GM21723 (cell line): ENCODE measurements around the gene C1orf87.

ENCODE experiments used
- ATAC-seq: cut with Tn5 transposase; IDR thresholded peaks from one replicate; pipeline ENCODE4 v1.9.1; 2021; ENCODE audit warnings: mild to moderate bottlenecking, moderate library complexity; ENCODE audit not compliant: unreplicated experiment

Gene C1orf87

DNA sequence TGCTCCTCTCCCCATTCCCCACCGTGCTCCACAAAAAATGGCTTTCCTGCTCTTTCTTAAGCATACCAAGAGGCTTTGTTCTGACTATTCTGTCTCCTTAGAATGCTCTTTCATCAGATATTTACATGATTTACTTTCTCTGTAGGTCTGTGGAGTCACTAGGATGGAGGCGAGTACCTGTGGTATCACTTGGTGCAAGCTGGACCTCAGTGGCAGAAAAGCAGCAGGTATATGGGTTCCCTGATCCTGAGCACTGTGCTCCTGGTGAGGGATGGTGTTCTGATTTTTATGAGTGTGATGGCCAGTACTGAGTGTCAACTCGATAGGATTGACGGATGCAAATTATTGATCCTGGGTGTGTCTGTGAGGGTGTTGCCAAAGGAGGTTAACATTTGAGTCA is 10.0 kb downstream of the C1orf87 start:
- no peak for ATAC-seq

GRCh38 chr1:60059468-60059867 is 14.1 kb downstream of the C1orf87 start:
- no peak for ATAC-seq

GRCh38 chr1:60055336-60055735 is 18.2 kb downstream of the C1orf87 start:
- ATAC-seq: no peak

GRCh38 chr1:60054374-60054773 is 19.2 kb downstream of the C1orf87 start:
- no peak for ATAC-seq

- no peak for ATAC-seq
Observed at GRCh38 chr1:60052601-60053000, 21.0 kb downstream of the C1orf87 start.

- ATAC-seq: no peak
Observed at GRCh38 chr1:60051191-60051590, 22.4 kb downstream of the C1orf87 start.

DNA sequence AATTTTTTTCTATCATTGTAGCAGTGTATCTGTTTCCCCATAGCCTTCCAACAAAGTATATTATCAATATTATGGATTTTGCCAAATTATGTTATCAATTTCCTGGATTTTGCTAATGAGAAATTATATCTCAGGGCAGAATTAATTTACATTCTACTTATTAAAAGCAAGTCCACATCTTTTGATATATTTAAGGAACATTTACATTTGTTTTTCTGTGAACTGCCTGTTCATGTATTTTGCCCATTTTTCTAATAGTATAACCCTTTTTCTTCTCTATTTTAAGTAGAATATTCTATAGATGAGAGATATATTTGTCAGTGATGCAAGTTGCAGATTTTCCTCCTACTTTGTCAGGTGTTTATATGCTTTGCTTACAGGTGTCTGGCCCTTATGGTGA is 24.4 kb downstream of the C1orf87 start:
- no peak for ATAC-seq

DNA sequence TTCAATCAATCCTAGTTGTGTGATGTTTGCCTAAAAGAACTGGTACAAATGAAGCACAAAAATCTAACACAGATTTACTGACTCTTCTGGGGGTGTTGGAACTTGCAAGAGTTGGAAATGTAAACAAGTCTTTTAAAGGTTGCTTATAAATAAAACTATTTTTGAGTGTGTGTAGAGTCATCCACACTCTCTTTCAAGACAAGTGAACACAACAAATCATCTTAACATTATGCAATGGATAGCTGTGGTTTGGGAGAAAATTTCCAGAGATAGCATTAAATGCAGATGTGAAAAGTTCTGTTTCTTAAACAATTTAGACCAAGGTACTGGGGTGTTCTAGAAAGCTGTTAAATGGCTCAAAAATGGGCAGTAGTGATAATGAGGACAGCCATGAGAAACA is 28.7 kb downstream of the C1orf87 start:
- no peak for ATAC-seq

DNA sequence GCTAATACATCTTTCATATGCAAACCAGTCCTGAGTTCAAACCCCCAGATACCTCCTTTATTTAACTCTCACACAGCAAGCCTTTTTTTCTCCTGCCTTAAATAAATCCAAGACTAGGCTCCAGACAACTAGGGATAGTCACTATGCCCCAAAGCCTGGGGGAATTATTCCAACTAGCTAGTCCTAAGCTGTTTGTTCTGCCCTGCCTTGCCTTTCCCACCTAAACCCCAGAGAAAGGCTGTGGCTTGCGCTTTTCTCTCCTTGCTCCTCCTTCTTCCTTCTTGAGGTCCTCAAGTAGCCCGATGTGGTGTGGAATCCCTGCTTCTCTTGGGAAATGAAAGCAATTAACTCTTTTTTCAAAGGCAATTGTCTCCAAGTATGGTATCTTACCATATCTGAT is 31.8 kb downstream of the C1orf87 start:
- ATAC-seq: no peak

DNA sequence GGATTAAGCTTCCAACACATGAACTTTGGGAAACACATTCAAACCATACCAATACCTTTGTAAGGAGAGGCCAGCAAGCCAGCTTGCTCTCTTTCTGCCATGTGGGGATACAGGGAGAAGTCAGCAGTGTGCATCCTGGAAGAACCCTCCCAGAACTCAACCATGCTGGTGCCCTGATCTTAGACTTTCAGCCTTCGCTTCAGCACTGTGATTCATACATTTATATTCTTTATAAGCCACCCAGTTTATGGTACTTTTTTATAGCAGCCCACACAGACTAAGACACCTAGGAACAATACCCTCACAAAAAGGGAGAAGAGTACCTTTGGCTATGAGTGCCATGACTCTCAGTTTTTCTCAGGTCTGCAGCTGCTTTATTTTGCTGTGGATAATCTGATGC is 35.9 kb downstream of the C1orf87 start:
- no peak for ATAC-seq

DNA sequence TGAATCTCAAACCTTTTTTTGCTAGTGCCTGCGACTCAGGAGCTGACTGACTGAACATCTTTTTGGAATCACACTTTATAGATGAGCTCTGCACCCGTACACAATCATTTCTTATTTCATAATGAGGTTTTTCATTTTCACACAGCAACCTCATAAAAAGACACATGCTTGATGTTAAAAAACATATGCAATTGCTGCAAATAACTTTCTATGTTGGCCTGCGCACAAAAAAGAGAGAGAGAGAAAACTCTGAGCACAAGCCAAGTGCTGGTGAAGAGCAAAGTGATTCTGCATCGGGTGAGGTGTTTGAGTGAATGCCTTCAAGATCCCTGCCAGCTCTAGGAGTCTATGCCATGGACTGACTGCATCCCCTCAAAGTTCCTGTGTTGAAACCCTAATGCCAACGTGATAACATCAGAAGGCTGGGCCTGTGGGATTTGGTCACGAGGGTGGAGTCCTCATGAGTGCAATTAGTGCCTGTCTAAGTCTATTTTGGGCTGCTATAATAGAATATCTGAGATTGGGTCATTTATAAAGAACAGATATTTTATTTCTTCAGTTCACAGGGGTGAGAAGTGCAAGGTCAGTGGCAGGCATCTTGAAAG is 36.6 kb downstream of the C1orf87 start:
- ATAC-seq: no peak

DNA sequence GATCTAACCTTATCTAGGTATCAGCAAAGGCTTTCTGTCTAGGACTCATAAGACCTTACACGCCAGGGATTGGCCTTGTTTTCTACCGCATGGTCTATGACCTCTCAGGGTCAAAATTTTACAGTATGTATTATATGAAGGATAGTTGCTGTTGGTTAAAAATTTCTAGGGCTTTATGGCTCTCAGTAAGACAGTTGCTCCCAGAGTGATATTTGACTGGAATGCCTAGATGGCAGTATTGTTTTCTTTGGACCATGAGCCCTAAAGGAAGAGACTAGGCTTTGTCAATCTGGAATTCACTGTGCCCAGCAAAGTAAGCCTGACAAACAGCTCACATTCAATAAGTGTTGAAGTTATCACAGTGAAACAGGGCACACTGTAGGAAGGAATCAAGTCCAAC is 37.6 kb downstream of the C1orf87 start:
- no peak for ATAC-seq

GRCh38 chr1:60034999-60035398 is 38.6 kb downstream of the C1orf87 start:
- no peak for ATAC-seq

DNA sequence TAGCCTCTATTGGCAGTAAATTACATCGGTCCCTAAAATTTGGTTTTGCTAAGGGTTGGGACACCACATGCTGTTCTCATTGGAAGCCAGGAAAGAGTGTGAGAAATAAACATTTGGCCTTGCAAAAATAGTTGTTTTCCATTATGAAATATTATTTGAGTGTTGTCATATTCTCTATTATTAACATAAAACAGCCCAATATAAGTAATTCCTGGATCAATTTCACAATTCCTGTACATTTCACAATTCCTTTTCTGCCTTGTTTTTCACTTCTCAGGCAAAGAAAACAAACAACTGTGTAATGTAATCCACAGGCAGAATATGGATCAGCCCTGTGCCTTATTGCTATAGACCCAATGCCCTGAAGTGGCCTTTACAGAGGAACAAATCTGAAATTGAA is 40.5 kb downstream of the C1orf87 start:
- ATAC-seq: no peak

DNA sequence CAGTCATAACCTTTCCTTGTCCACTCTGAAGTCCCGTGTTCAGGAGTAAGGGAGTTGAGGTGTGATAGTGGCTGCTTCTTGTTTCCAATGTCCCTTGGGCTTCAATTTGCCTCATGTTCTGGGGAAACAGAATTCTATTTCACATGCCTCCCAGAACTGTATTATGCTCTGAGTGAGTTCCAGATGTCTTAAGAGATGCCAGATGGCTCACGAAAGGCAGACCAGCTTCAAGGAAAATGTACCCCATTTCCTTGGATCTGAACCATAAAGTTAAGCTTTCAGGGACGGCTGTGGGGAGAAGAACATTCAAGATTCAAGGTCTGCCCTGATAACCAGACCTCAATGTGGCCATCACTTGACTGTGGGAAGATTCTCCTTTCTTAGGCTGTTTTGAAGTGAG is 42.4 kb downstream of the C1orf87 start:
- no peak for ATAC-seq

GRCh38 chr1:60025552-60025951 is 48.0 kb downstream of the C1orf87 start:
- ATAC-seq: no peak

DNA sequence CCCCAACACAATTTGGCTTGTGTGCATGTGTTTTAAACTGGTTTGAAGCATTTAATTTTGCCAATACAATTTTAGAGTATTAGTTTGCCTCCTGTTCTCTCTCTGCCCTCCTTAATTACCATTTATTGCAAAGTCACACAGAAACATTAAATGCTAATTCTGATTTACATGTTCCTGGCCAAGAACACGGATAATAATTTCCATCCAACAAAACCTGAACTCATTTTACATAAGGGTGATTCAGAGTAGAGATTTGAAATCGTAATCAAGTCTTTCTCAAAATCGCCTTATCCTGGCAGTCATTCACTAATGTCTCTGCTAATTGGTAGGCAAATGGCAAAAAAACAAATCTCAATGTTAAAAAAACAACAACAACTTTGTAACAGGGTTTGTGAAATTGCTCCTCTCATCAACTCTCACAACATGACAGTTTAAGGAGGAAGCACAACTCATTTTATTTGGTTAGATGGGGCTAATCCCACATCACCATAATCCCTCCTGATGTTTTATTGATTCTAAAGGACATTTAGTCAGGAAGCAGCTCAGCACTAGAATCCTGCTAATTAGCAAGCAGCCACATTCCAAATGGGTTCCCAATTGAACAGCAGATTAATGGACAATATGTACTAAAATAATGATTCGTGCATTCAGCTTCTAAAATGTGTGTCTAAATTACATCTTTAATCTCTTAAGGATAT is 55.9 kb downstream of the C1orf87 start:
- ATAC-seq: no peak

DNA sequence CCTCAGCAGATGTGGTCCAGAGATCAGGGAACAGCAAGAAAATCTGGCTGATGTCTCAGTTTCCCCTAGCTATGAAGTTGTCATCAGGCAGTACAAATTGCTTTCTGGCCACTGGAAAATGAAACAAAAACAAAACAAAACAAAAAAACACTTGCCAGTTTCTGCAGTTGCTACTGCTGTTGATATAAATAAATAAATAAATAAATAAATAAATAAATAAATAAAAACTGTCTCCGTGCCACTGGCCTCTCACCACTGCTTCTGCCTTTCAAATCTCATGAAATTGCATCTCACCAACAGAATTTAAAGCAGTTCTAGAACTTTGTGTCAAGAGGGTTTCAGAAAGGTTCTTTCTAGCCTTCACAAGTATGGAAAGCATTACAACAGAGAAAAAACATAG is 62.9 kb downstream of the C1orf87 start:
- ATAC-seq: no peak

- no peak for ATAC-seq
Observed at GRCh38 chr1:60008500-60008899, 65.1 kb downstream of the C1orf87 start.

- no peak for ATAC-seq
Observed at GRCh38 chr1:60000625-60001024, 72.9 kb downstream of the C1orf87 start.

DNA sequence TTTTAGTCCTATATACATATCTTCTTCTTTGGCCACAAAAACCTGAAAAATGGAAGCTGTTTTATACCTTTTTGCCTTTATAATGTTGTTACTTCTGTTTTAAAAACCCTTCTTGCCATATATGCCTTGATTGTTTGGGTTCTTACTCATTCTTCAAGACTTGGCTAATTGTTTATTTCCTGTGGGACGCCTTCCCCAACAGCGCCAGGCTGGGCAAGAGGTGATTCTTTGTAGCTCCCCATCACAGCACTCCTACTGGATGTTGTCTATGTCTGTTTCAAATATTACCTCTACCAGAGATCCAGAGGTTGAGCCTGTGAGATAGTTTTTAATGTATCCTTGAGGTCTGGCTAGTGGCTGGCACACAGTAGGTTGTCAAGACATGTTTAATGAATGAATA is 73.8 kb downstream of the C1orf87 start:
- ATAC-seq: no peak

- no peak for ATAC-seq
Observed at GRCh38 chr1:59999006-59999405, 74.6 kb downstream of the C1orf87 start.
